SK-N-SH (cell line): Measurements from ENCODE around the gene SNX24. TPM values are rescaled to one million over a fixed set of nuclear protein-coding genes. Genes with fewer than 3 reads are reported as not detected.

Experiments used
- CTCF ChIA-PET: fragments of 300-600, 350-600 bp; formaldehyde crosslinking; extraction: SDS; loops from one replicate; lab custom pipeline; 2021; lab: Yijun Ruan, JAX
- POLR2A ChIA-PET: fragments of 350-600 bp; sonication (Branson Sonifier 250); formaldehyde crosslinking; extraction: SDS; loops from one replicate; lab custom pipeline; 2020; ENCODE audit warnings: antibody characterized with exemption, inconsistent platforms; lab: Yijun Ruan, JAX
- DNase-seq: peaks from one replicate; pipeline ENCODE4 v3.0.0; 2012
- H2AFZ ChIP-seq: fragments of 200-600 bp; sonication (generic); 2 replicates; pipeline ENCODE4 v1.8.1; 2016; ENCODE audit warnings: antibody characterized with exemption, mild to moderate bottlenecking, low read depth
- H3F3A ChIP-seq: fragments of 200-600 bp; sonication (generic); replicated peaks from 2 replicates; pipeline ENCODE3; 2016; ENCODE audit warnings: antibody characterized with exemption, mild to moderate bottlenecking; ENCODE audit not compliant: insufficient read depth
- H3K27ac ChIP-seq, 2 experiments: fragments of 200-500 bp in 1 of 2; fragments of 200-600 bp in 1 of 2; sonication (Bioruptor generic) in 1 of 2; sonication (generic), shearing (Covaris generic) in 1 of 2; 2 replicates each; pipeline versions ENCODE4 v1.5.1 to v1.6.1; 2014 to 2016; ENCODE audit warnings: low read depth in 2 of 2, inconsistent platforms in 1 of 2, low read length in 1 of 2, mild to moderate bottlenecking in 1 of 2, mixed read lengths in 1 of 2
- H3K27me3 ChIP-seq: fragments of 200-600 bp; sonication (generic), shearing (Covaris generic); 2 replicates; pipeline ENCODE4 v1.6.1; 2016; ENCODE audit warnings: mixed run types; ENCODE audit not compliant: insufficient read depth
- H3K36me3 ChIP-seq, 2 experiments: fragments of 200-500 bp in 1 of 2; fragments of 200-600 bp in 1 of 2; sonication (Bioruptor generic) in 1 of 2; sonication (generic) in 1 of 2; replicated peaks in 1 of 2; 2 replicates each; pipeline versions ENCODE3 to v1.5.1; 2014 to 2016; ENCODE audit warnings: low read length in 1 of 2, mild to moderate bottlenecking in 1 of 2; ENCODE audit not compliant: insufficient read depth in 2 of 2, control insufficient read depth in 1 of 2
- H3K4me1 ChIP-seq, 2 experiments: fragments of 200-500 bp in 1 of 2; fragments of 200-600 bp in 1 of 2; sonication (Bioruptor generic) in 1 of 2; sonication (generic), shearing (Covaris generic) in 1 of 2; 2 replicates each; pipeline versions ENCODE4 v1.5.1 to v1.6.1; 2014 to 2016; ENCODE audit warnings: low read depth in 1 of 2, low read length in 1 of 2, mixed run types in 1 of 2; ENCODE audit not compliant: insufficient read depth in 2 of 2, control insufficient read depth in 1 of 2
- H3K4me2 ChIP-seq: fragments of 200-600 bp; sonication (generic), shearing (Covaris generic); 2 replicates; pipeline ENCODE4 v1.6.1; 2017; ENCODE audit warnings: mixed run types
- H3K4me3 ChIP-seq, 2 experiments: fragments of 200-500 bp in 1 of 2; fragments of 200-600 bp in 1 of 2; sonication (Bioruptor generic) in 1 of 2; sonication (generic), shearing (Covaris generic) in 1 of 2; 2 replicates each; pipeline versions ENCODE4 v1.5.1 to v1.8.1; 2014 to 2016; ENCODE audit warnings: low read depth in 2 of 2, inconsistent platforms in 1 of 2, low read length in 1 of 2, mild to moderate bottlenecking in 1 of 2, mixed read lengths in 1 of 2, moderate library complexity in 1 of 2
- H3K79me2 ChIP-seq: fragments of 200-600 bp; sonication (generic); 2 replicates; pipeline ENCODE4 v1.8.1; 2017; ENCODE audit warnings: mild to moderate bottlenecking; ENCODE audit not compliant: insufficient read depth
- H3K9ac ChIP-seq: fragments of 200-600 bp; sonication (generic); 2 replicates; pipeline ENCODE4 v1.6.1; 2017; ENCODE audit warnings: mixed run types
- H3K9me2 ChIP-seq: fragments of 200-600 bp; sonication (generic); 2 replicates; pipeline ENCODE4 v1.6.1; 2017; ENCODE audit warnings: mixed run types
- H3K9me3 ChIP-seq: fragments of 200-600 bp; sonication (generic); 2 replicates; pipeline ENCODE4 v1.6.1; 2017; ENCODE audit warnings: mixed run types, mild to moderate bottlenecking, moderate library complexity
- H4K20me1 ChIP-seq: fragments of 200-600 bp; sonication (generic); 2 replicates; pipeline ENCODE4 v1.6.1; 2017; ENCODE audit warnings: mild to moderate bottlenecking, mixed run types; ENCODE audit not compliant: insufficient read depth
- FOXJ3 ChIP-seq: sonication (generic); formaldehyde crosslinking; IDR thresholded peaks from 2 replicates; pipeline ENCODE4 v1.5.1; 2020; ENCODE audit warnings: mild to moderate bottlenecking, missing genetic modification reagents
- FOXM1 ChIP-seq: IDR thresholded peaks from 2 replicates; pipeline ENCODE4 v1.4.0; 2012; ENCODE audit warnings: low read depth, mild to moderate bottlenecking
- GABPA ChIP-seq: IDR thresholded peaks from 2 replicates; pipeline ENCODE4 v1.4.0; 2012; ENCODE audit warnings: low read depth, mild to moderate bottlenecking
- MEF2A ChIP-seq: IDR thresholded peaks from 2 replicates; pipeline ENCODE4 v1.4.0; 2012; ENCODE audit warnings: low read depth, borderline replicate concordance
- NFIC ChIP-seq: IDR thresholded peaks from 2 replicates; pipeline ENCODE4 v1.4.0; 2012; ENCODE audit warnings: borderline replicate concordance
- POLR2AphosphoS5 ChIP-seq: IDR thresholded peaks from 2 replicates; pipeline ENCODE4 v1.6.1; 2012; ENCODE audit warnings: low read depth, low read length
- RCOR1 ChIP-seq: fragments of 150-350 bp; IDR thresholded peaks from 2 replicates; pipeline ENCODE4 v1.6.1; 2017; ENCODE audit warnings: antibody characterized with exemption, low read length
- SMC3 ChIP-seq: IDR thresholded peaks from 2 replicates; pipeline ENCODE4 v1.6.1; 2012; ENCODE audit warnings: low read depth, low read length, improper control_type of control experiment
- TCF12 ChIP-seq: IDR thresholded peaks from 2 replicates; pipeline ENCODE4 v1.4.0; 2012
- WGBS: methylation state at CpG from one replicate; pipeline ENCODE4 v1.1.6; 2017; ENCODE audit warnings: low lambda C conversion rate; 5-methylcytosine and 5-hydroxymethylcytosine counted together
- polyA plus RNA-seq, 3 experiments: library from polyadenylated mRNA; depleted of rRNA; stranded (reverse); fragments of >200 nt; gene quantifications; 2 replicates each; pipeline ENCODE4 v1.2.3, GENCODE V29; 2012
- TF ChIP-seq, protein P1 (sequence below): IDR thresholded peaks from 2 replicates; pipeline ENCODE4 v1.4.0; 2012; ENCODE audit warnings: low read depth, borderline replicate concordance
- TF ChIP-seq, protein P2 (sequence below): IDR thresholded peaks from 2 replicates; pipeline ENCODE4 v1.6.1; 2012; ENCODE audit warnings: mild to moderate bottlenecking, low read depth, low read length, moderate library complexity

SNX24 gene
- polyA plus RNA-seq, 1 of the 3 experiments (the other 2 are of a cell fraction) = 8.2 TPM

DNA sequence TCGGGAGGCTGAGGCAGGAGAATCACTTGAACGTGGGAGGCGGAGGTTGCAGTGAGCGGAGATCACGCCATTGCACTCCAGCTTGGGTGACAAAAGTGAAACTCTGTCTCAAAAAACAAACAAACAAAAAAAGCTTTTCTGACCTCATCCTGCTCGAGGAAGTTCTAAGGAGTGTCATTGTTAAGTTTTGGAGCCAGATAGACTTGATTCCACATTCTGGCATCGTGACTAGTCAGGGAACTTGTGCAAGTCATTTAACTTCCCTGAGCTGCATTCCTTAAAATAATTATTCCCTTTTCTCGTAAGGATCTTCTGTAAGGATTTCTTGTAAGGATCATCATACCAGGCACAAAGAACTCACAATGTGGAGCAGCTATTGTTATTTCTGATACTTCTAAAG, 26.2 kb downstream of the SNX24 start:
- TF ChIP-seq POLR2AphosphoS5 (no peak), NFIC (no peak), TCF12 (no peak), FOXJ3 (CRISPR knock-in tag) (no peak), GABPA (no peak), MEF2A (no peak), FOXM1 (no peak), RCOR1 (no peak), SMC3 (no peak)
- TF ChIP-seq, protein P1, sequence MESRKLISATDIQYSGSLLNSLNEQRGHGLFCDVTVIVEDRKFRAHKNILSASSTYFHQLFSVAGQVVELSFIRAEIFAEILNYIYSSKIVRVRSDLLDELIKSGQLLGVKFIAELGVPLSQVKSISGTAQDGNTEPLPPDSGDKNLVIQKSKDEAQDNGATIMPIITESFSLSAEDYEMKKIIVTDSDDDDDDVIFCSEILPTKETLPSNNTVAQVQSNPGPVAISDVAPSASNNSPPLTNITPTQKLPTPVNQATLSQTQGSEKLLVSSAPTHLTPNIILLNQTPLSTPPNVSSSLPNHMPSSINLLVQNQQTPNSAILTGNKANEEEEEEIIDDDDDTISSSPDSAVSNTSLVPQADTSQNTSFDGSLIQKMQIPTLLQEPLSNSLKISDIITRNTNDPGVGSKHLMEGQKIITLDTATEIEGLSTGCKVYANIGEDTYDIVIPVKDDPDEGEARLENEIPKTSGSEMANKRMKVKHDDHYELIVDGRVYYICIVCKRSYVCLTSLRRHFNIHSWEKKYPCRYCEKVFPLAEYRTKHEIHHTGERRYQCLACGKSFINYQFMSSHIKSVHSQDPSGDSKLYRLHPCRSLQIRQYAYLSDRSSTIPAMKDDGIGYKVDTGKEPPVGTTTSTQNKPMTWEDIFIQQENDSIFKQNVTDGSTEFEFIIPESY = no peak
- TF ChIP-seq, protein P2, sequence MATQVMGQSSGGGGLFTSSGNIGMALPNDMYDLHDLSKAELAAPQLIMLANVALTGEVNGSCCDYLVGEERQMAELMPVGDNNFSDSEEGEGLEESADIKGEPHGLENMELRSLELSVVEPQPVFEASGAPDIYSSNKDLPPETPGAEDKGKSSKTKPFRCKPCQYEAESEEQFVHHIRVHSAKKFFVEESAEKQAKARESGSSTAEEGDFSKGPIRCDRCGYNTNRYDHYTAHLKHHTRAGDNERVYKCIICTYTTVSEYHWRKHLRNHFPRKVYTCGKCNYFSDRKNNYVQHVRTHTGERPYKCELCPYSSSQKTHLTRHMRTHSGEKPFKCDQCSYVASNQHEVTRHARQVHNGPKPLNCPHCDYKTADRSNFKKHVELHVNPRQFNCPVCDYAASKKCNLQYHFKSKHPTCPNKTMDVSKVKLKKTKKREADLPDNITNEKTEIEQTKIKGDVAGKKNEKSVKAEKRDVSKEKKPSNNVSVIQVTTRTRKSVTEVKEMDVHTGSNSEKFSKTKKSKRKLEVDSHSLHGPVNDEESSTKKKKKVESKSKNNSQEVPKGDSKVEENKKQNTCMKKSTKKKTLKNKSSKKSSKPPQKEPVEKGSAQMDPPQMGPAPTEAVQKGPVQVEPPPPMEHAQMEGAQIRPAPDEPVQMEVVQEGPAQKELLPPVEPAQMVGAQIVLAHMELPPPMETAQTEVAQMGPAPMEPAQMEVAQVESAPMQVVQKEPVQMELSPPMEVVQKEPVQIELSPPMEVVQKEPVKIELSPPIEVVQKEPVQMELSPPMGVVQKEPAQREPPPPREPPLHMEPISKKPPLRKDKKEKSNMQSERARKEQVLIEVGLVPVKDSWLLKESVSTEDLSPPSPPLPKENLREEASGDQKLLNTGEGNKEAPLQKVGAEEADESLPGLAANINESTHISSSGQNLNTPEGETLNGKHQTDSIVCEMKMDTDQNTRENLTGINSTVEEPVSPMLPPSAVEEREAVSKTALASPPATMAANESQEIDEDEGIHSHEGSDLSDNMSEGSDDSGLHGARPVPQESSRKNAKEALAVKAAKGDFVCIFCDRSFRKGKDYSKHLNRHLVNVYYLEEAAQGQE = no peak
- H3K9me3 ChIP-seq = no peaks in the 10 kb centered on the region
- H2AFZ ChIP-seq = no peak overlapping the region
- ChIA-PET CTCF (interaction anchor here (1.2 to 1.3 kb wide), 2 partner anchors 10 to 25 kb away, joined by 4 read pairs; no protein-coding TSS in a partner anchor), POLR2A (no interaction called here)
- H3K9me2 ChIP-seq = no peaks in the 10 kb centered on the region
- no peak for DNase-seq
- H3K79me2 ChIP-seq = peaks cover 19% of the 10 kb centered on the region; the same call in 1 of the 2 replicates
- H3K27ac ChIP-seq = no peak overlapping the region
- H3K4me2 ChIP-seq = no peak overlapping the region
- no peaks in the 10 kb centered on the region for H3F3A ChIP-seq
- 93% methylated on average over 8 of the region's 8 CpGs for WGBS
- H3K36me3 ChIP-seq = peaks cover 0 to 13% of the 10 kb centered on the region in 2 experiments
- H4K20me1 ChIP-seq = no peaks in the 10 kb centered on the region
- H3K4me3 ChIP-seq = no peak overlapping the region
- H3K4me1 ChIP-seq = peaks cover 5 to 9% of the 10 kb centered on the region in 2 experiments; a peak in 3 of 4 replicates
- no peak overlapping the region for H3K9ac ChIP-seq
- no peaks in the 10 kb centered on the region for H3K27me3 ChIP-seq
